ENCODE results near the gene TMEM94. TPM values are rescaled to one million over a fixed set of nuclear protein-coding genes. Genes with fewer than 3 reads are reported as not detected.
A peak's percentile ranks its signal among the peaks of the same experiment; 100 is the strongest.

Gene TMEM94
- total RNA-seq, 1 experiment from 2014 or later: 109 TPM

- no peaks in the 10 kb centered on the region for H3K9me3 Mint-ChIP-seq (ENCODE audit: unreplicated experiment)
- Histone ChIP-seq H3K27me3 (replicated peaks; ENCODE audit: control insufficient read depth, insufficient read depth, low read length) (no peaks in the 10 kb centered on the region), H3K36me3 (ENCODE audit: control insufficient read depth, insufficient read depth, low read length) (peaks cover 3% of the 10 kb centered on the region; the same call in 1 of the 2 replicates), H3K9me3 (no peaks in the 10 kb centered on the region), H3K4me1 (peaks cover 15% of the 10 kb centered on the region; the same call in 1 of the 2 replicates), H3K4me3 (ENCODE audit: low read depth, low read length) (peak overlapping the region; percentile 93)
- ChIA-PET POLR2A (interaction anchor here (0.6 kb wide), 1 partner anchor 111 kb away, joined by 8 read pairs; no protein-coding TSS in a partner anchor), CTCF (no interaction called here)
- H3K4me1 Mint-ChIP-seq (ENCODE audit: low read depth, unreplicated experiment): peaks cover 12% of the 10 kb centered on the region
- intact Hi-C loops (cut with micrococcal nuclease; ENCODE audit: unreplicated experiment): loop anchor here (2.0 kb wide), 1 partner anchor 74 kb away; no protein-coding TSS in a partner anchor
- no peak for DNase-seq
- H3K27ac Mint-ChIP-seq (ENCODE audit: unreplicated experiment): no peak overlapping the region
- TF ChIP-seq CTCF (IDR thresholded peaks at IDR 0.05; ENCODE audit: insufficient read depth in 1 of 2, low read depth in 1 of 2, low read length in 1 of 2, severe bottlenecking in 1 of 2, unreplicated experiment in 1 of 2): no peak
- BruUV-seq (replicated peaks): no TSS peak
- H3K27me3 Mint-ChIP-seq (ENCODE audit: insufficient read depth, unreplicated experiment): no peaks in the 10 kb centered on the region
- H3K36me3 Mint-ChIP-seq (ENCODE audit: insufficient read depth, unreplicated experiment): peaks cover 66% of the 10 kb centered on the region
- H3K4me3 Mint-ChIP-seq (ENCODE audit: unreplicated experiment): peak overlapping the region; percentile 94
Measured at GRCh38 chr17:75514299-75514918, 58.0 kb downstream of the TMEM94 start.

GRCh38 chr17:75514919-75515495 lies 58.6 kb downstream of the TMEM94 start:
- peak overlapping the region; percentile 93 for H3K4me3 ChIP-seq (ENCODE audit: low read depth, low read length)
- H3K4me1 Mint-ChIP-seq (ENCODE audit: low read depth, unreplicated experiment): peaks cover 12% of the 10 kb centered on the region
- intact Hi-C loops (cut with micrococcal nuclease; ENCODE audit: unreplicated experiment): loop anchor here (1.0 to 5.0 kb wide), 3 partner anchors 37 to 89 kb away; no protein-coding TSS in a partner anchor
- no peaks in the 10 kb centered on the region for H3K27me3 ChIP-seq (replicated peaks; ENCODE audit: control insufficient read depth, insufficient read depth, low read length)
- H3K9me3 ChIP-seq: no peaks in the 10 kb centered on the region
- H3K27ac Mint-ChIP-seq (ENCODE audit: unreplicated experiment): no peak overlapping the region
- no TSS peak for BruUV-seq (replicated peaks)
- no peak for TF ChIP-seq CTCF (IDR thresholded peaks at IDR 0.05; ENCODE audit: insufficient read depth in 1 of 2, low read depth in 1 of 2, low read length in 1 of 2, severe bottlenecking in 1 of 2, unreplicated experiment in 1 of 2)
- ChIA-PET CTCF (no interaction called here), POLR2A (no interaction called here)
- peaks cover 3% of the 10 kb centered on the region; the same call in 1 of the 2 replicates for H3K36me3 ChIP-seq (ENCODE audit: control insufficient read depth, insufficient read depth, low read length)
- peaks cover 15% of the 10 kb centered on the region; the same call in 1 of the 2 replicates for H3K4me1 ChIP-seq
- H3K4me3 Mint-ChIP-seq (ENCODE audit: unreplicated experiment): peak overlapping the region; percentile 94
- peaks cover 68% of the 10 kb centered on the region for H3K36me3 Mint-ChIP-seq (ENCODE audit: insufficient read depth, unreplicated experiment)
- no peaks in the 10 kb centered on the region for H3K27me3 Mint-ChIP-seq (ENCODE audit: insufficient read depth, unreplicated experiment)
- no peaks in the 10 kb centered on the region for H3K9me3 Mint-ChIP-seq (ENCODE audit: unreplicated experiment)
- DNase-seq: no peak

GRCh38 chr17:75515496-75516254 lies 59.2 kb downstream of the TMEM94 start, which contains the start of gene CASKIN2:
Gene CASKIN2, minus strand, starts transcription at chr17:75515537. Its CDS starts 1,733 bp downstream, at chr17:75513804.
- H3K9me3 ChIP-seq: no peaks in the 10 kb centered on the region
- ChIA-PET POLR2A (interaction anchor here (0.8 to 1.7 kb wide), 7 partner anchors 11 to 254 kb away, joined by 3 to 9 read pairs (median 4); partner anchors contain the start of genes GGA3, GRB2, MRPS7 and SLC25A19), CTCF (interaction anchor here (0.9 to 2.1 kb wide), 15 partner anchors 10 to 801 kb away, joined by 3 to 52 read pairs (median 6); partner anchors contain the start of genes GRB2, LLGL2, MIF4GD and SLC25A19)
- Mint-ChIP-seq H3K36me3 (ENCODE audit: insufficient read depth, unreplicated experiment) (peaks cover 65% of the 10 kb centered on the region), H3K4me1 (ENCODE audit: low read depth, unreplicated experiment) (peaks cover 12% of the 10 kb centered on the region), H3K27ac (ENCODE audit: unreplicated experiment) (no peak within 1 kb of the TSS), H3K27me3 (ENCODE audit: insufficient read depth, unreplicated experiment) (no peaks in the 10 kb centered on the region), H3K9me3 (ENCODE audit: unreplicated experiment) (no peaks in the 10 kb centered on the region), H3K4me3 (ENCODE audit: unreplicated experiment) (peak within 1 kb of the TSS; percentile 94)
- DNase-seq: peak; percentile 97 to 99
- no peaks in the 10 kb centered on the region for H3K27me3 ChIP-seq (replicated peaks; ENCODE audit: control insufficient read depth, insufficient read depth, low read length)
- peaks cover 15% of the 10 kb centered on the region; the same call in 1 of the 2 replicates for H3K4me1 ChIP-seq
- intact Hi-C loops (cut with micrococcal nuclease; ENCODE audit: unreplicated experiment): loop anchor here (1.0 to 5.0 kb wide), 4 partner anchors 10 to 89 kb away; partner anchors contain the start of gene LLGL2
- H3K4me3 ChIP-seq (ENCODE audit: low read depth, low read length): peak within 1 kb of the TSS; percentile 93
- TF ChIP-seq CTCF (IDR thresholded peaks at IDR 0.05; ENCODE audit: insufficient read depth in 1 of 2, low read depth in 1 of 2, low read length in 1 of 2, severe bottlenecking in 1 of 2, unreplicated experiment in 1 of 2): peak; percentile 99
- peaks cover 3% of the 10 kb centered on the region; the same call in 1 of the 2 replicates for H3K36me3 ChIP-seq (ENCODE audit: control insufficient read depth, insufficient read depth, low read length)
- no TSS peak for BruUV-seq (replicated peaks)
